DMS153 treated with DMSO at 0.1 percent for 48 hours (cell line): ENCODE measurements around the gene ATP5ME.

ENCODE experiments used
- DNase-seq: peaks from one replicate; lab custom pipeline; 2025; ENCODE audit not compliant: unreplicated experiment; lab: John Stamatoyannopoulos, UW

Gene ATP5ME

DNA sequence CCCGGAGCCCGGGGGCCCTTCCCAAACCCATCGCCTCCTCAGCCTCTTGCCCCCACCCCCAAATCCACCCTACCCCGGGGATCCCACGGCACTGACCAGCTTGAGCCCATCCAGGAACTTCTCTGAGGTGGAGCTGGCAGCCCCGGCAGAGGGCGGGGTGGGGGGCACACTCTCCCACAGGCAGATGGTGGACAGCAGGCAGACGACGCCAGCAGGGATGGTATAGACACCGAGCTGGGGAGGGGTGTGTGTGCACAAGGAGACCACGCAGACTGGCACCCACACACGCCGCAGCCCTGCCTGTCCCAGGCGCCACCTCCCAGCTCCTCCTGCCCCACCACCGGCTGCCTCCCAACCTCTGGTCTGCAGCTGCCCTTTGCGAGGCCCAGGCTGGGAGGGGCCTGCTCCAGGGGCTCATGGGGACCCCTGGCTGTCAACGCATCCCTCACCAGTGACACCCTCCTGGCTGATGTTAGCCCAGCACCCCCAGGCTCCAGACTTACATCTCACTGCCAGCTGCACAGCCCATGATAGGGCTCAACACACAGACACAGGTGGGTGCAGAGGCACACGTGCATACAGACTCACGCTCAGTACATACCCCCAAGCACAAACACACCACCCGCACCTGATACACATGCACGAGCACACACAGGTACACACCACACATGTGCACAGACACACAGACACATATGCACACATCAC lies 10.7 kb upstream of the ATP5ME start:
- DNase-seq = no peak

GRCh38 chr4:683982-684622 lies 10.0 kb upstream of the ATP5ME start:
- DNase-seq = no peak

- no peak for DNase-seq
Measured at GRCh38 chr4:683247-683897, 9.3 kb upstream of the ATP5ME start.

DNA sequence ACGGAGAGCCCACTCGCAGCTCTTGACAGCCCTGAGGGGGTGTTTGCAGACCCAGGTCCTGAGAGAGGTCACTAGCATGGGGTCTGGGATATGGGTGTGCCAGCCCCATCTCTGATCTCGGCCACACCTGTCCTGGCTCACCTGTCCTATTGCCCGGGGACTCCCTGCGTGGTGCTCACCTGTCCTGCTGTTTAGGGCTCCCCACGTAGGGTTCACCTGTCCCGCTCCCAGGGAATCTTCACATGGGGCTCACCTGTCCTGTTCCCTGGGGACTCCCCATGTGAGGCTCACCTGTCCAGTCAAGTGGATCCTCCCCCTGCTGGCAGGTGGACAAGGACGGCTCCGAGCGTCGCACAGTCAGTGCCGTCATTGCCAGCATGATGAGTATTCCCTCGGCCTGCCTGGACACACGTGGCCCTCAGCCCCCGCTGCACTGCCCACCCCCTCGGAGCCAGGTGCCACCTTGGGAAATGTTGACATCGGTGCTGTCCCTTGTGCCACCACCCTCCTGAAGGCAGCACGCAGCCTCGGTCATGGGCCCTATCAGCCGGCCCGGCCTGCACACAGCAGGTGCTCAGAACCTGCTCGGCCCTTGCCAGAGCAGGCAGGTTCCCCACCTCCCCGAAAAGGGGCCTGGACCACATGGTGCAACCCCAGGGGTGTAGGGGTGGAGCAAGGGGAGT lies 8.6 kb upstream of the ATP5ME start:
- peak; percentile 6 for DNase-seq

DNA sequence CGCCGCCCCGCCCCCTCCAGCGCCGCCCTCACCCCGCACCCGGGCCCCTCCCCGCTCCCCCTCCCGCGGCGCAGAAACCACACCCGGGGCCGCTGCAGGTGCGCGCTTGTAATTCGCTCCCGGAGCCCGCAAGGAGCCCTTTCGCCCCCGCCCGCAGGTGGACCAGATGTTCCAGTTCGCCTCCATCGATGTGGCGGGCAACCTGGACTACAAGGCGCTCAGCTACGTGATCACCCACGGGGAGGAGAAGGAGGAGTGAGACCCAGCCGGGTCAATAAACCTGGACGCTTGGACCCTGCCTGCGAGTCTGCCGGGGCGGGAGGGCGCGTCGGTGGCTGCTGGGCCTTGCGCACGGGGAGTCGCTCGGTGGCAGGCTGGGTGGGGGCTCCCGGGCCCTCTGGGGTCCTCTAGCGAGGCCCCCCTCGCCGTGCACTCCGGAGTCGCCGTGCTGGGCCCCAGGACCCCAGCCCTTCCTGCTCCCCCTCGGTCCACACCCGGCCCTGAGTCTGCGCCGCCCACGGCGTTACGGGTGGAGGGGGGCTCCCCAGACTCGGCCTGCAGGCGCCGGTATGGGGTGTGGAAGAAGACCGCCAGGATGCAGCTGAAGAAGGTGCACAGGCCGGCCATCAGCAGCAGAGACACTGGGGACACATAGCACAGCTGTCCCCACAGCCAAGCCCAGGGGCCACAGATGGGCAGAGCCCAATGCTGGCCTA lies 7.8 kb upstream of the ATP5ME start:
- DNase-seq = peak; percentile 4

- no peak for DNase-seq
Measured at GRCh38 chr4:680928-681645, 7.0 kb upstream of the ATP5ME start.

- DNase-seq = no peak
Measured at GRCh38 chr4:680551-680927, 6.5 kb upstream of the ATP5ME start.

DNA sequence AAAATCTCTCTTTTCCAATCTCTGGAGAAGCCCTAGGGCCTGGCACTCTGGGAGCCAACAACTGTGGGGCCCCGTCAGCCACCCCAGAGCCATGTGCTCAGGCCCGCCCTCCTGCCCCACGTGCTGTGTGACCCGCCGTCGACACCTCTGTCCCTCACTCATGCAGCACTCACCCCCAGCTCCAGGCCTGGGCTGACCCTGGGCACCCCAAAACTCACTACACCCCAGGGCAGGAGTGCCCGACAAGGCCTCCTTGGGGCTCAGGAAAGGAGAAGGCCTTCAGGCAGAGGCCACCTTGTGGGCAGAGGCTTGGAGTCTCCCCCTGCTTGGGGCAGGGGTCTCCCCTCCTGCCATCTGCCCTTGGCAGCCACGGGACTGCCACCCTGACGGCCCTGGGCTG lies 6.0 kb upstream of the ATP5ME start:
- DNase-seq = no peak

DNA sequence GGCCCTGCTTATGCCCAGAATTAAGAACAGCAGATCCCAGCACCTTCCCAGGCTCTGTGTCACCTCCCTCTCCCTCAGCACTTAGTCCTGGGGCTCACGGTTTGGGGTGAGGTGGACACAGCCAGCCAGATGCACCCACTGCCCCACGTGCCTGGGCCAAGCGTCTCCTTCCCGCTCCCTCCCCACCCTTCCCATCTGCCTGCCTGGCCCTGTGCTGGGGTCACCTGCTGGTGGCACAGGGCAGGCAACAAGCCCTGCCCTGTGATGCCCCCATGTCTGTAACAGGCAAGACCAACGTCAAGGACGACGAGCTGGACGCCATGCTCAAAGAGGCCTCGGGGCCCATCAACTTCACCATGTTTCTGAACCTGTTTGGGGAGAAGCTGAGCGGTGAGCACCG lies 5.6 kb upstream of the ATP5ME start:
- no peak for DNase-seq

- DNase-seq = no peak
Measured at GRCh38 chr4:679104-679481, 5.0 kb upstream of the ATP5ME start.

GRCh38 chr4:678331-679103 lies 4.4 kb upstream of the ATP5ME start:
- no peak for DNase-seq

DNA sequence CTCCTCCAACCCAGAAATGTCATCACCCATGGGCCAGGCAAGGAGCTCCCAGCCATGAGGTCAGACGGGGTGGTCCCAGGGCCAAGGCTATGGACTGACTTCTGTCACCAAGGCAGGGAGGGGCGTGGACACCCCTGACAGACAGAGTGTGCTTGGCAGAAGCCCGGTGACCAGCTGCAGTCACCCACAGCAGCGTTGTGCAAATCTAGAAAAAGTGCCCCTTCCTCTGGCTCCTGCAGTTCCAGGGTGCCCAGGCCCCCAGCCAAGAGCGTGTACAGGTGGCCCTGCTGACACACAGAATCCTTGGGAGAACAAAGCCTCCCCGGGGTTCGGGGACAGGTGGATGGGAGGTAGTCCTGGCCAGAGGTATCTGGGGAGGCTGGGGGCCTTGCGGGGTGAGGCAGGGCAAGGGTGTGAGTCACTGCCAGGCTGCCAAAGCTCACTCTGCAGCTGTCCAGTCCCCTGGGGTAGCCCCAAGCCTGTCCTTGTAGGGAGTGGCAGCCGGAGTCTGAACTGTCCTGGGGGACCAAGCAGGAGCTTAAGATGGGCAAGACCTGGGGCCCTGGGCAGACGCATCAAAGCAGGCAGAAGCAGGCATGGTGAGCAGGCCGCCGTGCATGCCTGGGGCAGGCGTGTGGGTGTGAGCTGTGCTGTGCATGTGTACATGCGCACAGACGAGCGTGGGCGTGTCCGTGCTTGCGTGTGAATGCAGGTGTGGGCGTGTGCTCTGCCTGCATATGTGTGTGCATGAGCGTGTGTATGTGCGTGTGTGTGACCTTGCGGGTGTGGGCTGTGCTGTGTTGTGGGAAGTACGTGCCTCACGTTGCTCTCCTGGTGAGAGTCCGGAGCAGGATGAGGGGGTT lies 3.6 kb upstream of the ATP5ME start:
- no peak for DNase-seq

- DNase-seq = no peak
Measured at GRCh38 chr4:676871-677235, 2.8 kb upstream of the ATP5ME start.

- no peak for DNase-seq
Measured at GRCh38 chr4:675980-676870, 2.1 kb upstream of the ATP5ME start.

DNA sequence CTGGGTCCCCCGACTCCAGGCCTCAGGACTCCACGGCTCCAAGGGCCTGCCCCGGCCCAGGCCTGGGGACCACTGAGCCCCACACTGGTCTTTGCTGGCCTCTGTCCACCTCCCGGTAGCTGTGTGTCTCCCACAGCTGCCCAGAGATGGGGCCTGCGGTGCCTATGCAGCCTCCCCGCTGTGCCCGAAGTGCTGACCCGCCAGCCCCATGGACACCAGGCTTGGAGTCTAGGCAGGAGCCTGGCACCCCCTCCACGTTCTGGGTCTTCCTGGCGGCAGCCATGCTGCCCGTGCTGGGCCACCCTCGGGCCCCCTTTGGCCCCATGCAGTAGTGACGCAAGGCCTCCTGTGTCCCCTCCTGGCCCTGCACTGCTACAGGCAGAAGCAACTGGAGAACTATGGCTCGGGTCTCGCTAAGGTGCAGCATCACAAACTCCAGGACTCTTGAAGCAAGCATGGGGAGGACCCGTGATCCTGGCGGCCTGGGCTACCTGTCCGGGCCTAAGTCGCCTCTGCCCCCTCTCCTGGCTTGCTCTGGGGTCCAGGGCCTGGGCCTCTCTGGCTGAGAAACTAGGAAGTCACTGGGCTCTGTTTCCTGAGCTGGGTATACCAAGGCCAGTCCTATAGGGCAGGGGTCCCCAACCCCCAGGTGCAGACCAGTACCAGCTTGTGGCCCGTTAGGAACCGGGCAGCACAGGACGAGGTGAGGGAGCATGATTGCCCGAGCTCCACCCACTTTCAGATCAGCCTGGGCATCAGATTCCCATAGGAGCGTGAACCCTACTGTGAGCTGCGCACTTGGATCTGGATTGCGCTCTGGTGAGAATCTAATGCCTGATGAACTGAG lies 1.2 kb upstream of the ATP5ME start:
- no peak for DNase-seq

GRCh38 chr4:673349-674091 lies 556 bp downstream of the ATP5ME start:
- DNase-seq = no peak
